ENCODE data around the gene PDE12.

DNA sequence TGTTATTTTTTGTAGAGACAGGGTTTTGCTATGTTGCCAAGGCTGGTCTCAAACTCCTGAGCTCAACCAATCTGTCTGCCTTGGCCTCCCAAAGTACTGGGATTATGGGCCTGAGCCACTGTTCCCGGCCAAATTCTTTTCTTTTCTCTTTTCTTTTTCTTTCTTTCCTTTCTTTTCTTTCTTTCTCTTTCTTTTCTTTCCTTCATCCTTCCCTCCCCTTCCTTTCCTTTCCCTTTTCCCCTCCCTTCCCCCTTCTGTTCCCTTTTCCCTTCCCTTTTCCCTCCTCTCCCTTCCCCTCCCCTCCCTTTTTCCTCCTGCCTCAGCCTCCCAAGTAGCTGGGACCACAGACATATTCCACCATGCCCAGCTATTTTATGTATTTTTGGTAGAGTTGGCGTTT lies 44.1 kb downstream of the PDE12 start:
- TF ChIP-seq CTCF (IDR thresholded peaks at IDR 0.05) (no peak), POLR2A (IDR thresholded peaks at IDR 0.05) (no peak), EP300 (IDR thresholded peaks at IDR 0.05) (no peak), POLR2AphosphoS5 (IDR thresholded peaks at IDR 0.05) (no peak)
